HPDE6-E6E7 (cell line): ENCODE measurements around the gene KIAA1210.

Experiments
- DNase-seq: peaks from one replicate; pipeline ENCODE4 v3.0.0; 2011; ENCODE audit warnings: missing footprints; ENCODE audit errors: extremely low spot score

KIAA1210 gene

DNA sequence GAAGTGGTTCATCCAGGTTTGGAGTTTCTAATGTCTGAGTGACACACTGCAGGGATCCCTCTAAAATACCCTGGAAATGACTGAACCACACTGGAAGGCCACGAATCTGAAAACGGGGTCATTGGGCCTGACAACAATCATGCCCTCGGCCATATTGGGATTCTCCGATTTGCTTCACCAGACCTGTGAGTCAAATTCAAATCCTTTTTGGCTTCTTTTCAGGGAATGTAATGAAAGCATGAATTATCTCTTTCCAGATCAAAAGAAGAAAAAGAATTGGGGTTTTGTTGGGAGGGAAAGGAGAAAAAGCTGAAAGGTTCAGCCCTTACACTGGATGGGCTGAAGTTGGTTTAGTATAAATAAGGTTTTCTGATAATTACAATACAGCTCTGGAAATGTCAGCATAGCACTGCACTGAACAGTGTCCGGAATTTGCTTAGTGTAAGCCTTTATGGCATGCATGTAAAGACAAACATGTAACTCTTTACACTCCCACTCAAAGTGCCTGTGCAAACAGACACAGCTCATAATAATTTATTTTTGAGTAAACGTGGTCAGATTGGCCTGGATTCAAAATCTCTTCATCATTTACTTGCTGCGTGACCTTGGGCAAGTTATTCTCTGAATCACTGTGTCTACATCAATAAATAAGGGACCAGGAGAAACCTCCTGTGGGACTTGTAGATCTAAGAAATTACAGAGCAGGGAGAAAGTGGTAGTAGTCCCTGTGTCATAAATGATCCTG, 33.4 kb downstream of the KIAA1210 start:
- DNase-seq, result no peak

DNA sequence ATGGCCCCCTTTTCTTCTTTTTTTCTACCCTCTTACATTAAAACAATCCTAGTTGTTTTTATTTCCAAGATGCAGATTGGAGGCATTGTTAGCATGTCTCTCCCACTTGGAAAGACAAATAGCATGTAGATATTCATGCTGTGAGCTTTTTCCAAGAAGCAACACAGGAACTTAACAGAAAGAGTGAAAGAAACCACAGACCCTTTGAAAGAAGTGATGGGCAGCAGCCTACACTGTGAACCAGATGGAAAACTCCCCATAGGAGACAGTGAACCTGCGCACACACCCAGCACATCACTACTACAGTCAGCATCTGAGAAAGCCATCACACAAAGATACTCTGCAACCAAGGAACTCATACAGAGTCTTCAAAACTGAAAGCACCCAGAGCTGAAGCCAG, 37.0 kb downstream of the KIAA1210 start:
- DNase-seq, result no peak

DNA sequence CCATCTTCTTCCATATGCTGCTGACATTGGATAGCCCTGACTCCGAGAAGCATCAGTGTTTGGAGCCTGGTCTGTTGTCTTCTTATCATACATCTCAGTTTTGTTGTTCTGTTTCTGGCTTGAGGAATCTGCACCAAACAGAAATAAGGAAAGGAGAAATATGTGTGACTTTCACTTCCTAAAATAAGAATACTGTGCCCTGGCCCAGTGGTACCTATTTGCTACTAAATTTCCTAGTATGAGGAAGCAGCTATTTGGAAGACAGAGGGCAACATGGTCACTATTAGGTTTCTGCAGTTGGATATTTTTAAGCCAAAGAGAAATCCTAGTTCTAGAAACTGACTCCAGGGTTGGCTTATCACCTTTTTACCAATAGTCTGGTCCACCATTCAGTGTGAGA, 38.0 kb downstream of the KIAA1210 start:
- DNase-seq, result no peak

DNA sequence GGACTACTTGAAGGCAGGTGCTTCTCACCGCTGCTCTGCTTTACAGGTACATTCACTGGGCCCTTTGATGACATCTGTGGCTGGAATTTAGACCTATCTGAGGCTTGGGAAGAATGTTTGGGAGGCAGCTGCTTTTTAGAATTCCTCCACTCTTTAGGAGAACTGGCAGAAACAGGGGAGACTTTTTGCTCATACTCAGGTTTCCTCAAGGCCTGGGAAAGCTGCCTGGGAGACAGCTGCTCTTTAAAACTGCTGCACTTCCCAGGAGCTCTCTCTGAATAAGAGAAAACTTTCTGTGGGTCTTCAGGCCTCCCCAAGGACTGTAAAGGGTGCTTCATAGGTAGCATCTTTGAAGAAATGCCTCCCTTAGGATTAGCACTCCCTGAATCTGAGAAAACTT, 40.5 kb downstream of the KIAA1210 start:
- no peak for DNase-seq

DNA sequence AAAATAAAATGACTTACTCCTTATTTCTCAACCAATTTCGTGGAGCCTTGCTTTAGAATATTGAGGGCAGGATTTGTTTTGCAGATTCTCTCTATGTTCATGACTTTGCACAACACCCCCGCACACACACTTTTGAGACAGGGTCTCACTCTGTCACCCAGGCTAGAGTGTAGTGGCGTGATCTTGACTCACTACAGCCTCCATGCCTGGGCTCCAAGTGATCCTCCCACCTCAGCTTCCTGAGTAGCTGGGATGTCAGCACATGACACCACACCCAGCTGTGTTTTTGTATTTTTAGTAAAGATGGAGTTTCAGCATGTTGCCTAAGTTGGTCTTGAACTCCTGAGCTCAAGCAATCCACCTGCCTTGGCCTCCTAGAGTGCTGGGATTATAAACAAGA, 42.8 kb downstream of the KIAA1210 start:
- DNase-seq, result no peak

DNA sequence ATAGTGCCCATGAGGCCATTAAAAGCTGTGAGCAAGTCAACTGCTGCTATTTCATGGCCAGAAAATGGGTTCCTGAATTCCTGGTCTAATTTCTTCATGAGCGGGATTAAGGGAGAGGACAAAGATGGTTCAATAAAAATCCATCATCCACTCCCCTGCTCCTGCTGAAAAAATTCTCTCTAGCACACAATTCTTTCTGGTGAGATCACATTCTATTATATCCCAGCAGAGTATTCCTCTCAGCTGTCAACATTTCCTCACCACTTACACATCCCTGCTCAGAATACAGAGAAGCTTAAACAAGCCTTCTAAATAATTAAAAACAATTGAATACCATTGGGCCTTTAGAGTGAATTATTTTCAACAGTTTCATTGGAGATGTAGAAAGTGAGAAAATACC, 45.3 kb downstream of the KIAA1210 start:
- DNase-seq, result no peak

DNA sequence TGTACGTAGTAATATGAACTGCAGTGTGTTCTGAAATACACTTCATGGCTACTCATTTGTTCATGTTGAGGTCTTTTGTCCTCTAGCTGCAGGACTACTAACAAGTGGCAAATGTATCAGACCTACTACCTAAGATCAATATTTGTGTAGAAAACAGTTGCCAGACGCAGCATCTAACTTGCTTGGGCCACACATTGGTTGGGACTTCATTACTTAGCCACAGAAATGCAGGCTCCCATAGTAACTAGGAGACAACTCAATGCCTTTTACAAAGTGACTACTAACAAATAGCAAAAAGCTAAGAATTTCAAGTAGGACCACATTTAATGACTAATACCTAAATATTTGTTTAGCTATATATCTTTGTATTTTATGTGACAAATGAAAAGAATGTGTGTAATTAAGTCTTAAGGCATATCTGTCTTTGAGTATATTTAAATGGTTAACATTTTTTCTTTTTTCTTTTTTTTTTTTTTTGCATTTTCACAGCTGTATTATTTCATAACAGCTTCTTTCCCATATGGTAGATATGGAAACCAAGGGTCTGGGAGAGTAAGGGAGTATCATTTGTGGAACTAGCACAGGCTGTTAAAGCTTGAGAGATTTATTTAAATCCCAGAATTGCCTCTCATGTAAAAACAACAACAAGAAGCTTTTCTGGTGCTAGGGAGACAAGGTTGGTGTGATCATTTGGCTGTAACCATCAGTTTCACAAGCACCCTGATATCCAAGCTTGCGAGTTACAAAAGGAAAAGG, 52.2 kb downstream of the KIAA1210 start:
- no peak for DNase-seq

DNA sequence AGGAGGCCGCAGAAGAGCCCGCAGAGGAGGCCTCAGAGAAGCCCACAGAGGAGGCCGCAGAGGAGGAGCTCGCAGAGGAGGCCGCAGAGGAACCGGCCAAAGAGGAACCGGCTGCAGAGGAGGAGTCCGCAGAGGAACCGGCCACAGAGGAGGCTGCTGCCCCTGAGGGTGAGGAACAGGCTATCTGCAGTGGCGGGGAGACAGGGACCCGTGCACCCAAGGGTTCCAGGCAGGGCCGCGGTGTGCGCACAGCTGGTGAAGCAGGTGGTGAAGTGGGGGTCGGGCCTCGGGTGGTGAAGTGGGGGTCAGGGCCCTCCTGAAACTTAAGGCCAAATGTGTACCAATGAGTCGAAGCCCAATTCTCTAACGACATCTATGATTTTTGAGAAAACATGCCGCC, 53.7 kb downstream of the KIAA1210 start:
- no peak for DNase-seq

DNA sequence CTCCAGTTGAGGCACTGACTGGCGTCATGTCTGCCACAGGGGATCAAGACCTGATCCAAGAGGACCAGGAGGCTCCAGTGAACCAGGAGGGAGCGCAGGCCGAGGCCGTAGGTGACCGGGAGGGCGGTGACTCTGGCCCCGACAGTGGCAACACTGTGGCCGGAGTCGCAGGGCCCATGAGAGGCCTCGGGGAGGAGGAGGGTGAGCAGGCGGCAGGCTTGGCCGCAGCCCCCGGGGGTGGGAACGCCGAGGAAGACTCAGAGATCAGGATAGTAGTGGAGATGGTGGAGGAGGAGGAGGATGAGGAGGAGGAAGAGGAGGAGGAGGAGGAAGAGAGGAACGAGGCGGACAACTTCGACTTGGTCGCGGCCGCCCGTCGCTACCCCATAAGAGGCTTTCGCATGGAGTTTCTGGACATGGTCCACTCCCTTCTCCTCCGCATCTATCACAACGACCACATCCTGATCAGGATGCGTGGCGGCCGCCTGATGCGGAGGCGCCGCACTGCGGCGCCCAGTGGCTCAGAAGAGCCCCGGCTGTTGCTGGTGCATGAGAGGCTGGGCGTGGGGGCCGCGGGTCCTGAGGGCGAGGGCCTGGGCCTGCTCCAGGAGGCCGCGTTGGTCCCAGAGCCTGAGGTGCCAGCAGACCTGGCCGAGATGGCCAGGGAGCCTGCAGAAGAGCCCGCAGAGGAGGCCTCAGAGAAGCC, 54.3 kb downstream of the KIAA1210 start:
- no peak for DNase-seq

DNA sequence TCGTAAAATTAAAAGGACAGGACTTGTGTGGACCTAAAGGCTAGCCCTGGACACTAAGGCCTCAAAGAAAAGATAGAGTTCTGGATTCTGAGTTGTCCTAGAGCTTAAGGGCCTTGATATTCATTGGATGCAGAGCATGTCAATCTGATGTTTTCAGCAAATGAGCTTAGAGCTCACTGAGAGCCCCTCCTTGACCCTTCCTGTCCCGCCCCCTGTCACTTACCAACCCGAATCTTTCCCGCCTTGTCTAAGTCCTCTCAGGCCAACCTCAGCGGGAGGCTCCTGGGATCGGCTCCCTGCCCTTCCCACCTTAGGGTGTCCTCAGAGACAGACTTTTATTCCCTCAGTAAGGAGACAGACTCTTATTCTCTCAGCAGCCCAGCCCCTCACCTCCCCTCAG, 54.9 kb downstream of the KIAA1210 start, which contains the start of gene CT47C1:
TSS of gene CT47C1 (plus strand) at position 250 of the 400 bp plus-strand sequence. CDS start 233 bp downstream, outside the sequence.
- DNase-seq, result no peak

DNA sequence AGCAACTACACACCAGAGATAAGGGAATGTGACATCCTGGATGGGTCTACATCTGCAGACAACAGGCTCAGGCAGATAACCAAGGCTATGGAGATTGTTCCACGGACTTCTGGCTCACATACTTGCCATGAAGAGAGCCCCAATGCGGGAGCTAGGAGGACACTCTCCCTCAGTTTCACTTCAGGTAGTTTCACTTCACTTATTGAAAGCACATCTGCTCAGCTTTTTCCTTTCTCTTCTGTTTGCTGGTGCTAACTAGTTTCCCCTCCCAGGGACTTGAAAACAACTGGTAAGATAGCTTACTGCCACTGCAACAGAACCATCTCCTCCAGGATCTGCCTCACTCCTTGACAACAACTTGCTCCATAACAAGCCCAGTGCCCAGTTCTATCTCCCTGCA, 56.2 kb downstream of the KIAA1210 start:
- DNase-seq, result no peak

DNA sequence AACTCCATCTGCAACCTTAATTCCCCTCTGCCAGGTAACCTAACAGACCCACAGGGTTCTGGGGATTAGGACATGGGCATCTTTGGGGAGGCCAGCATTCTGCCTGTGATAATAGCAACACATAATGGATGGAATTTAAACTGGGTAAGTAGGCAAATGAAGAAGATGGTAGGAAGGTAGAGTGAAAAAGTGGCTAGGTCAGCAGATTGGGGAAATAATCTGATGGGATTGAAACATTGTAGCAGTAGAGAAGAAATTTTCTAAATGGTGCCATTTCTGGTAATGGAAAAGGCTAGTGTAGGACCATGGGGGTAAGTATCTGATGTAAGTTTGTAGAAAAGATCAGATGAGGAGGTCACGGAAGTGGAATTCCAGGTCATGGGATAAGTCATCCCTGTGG, 57.9 kb downstream of the KIAA1210 start:
- DNase-seq, result no peak

DNA sequence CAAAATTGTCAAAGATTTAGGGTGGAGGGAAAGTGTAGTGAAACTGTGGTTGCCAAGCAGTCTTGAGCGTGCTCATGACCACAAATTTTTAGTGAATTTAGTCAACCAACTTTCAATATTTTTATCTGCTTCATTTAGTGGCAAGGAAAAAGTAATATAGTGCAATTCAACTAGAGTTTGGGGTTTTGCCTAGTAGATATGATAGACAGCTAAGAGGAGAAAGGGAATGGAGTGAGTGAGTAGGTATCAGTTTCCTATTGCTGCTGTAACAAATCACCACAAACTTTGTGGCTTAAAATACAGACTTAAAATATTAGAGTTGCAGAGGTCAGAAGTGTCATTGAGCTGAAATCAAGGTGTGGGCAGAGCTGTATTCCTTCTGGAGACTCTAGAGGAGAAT, 58.5 kb downstream of the KIAA1210 start:
- DNase-seq, result no peak

DNA sequence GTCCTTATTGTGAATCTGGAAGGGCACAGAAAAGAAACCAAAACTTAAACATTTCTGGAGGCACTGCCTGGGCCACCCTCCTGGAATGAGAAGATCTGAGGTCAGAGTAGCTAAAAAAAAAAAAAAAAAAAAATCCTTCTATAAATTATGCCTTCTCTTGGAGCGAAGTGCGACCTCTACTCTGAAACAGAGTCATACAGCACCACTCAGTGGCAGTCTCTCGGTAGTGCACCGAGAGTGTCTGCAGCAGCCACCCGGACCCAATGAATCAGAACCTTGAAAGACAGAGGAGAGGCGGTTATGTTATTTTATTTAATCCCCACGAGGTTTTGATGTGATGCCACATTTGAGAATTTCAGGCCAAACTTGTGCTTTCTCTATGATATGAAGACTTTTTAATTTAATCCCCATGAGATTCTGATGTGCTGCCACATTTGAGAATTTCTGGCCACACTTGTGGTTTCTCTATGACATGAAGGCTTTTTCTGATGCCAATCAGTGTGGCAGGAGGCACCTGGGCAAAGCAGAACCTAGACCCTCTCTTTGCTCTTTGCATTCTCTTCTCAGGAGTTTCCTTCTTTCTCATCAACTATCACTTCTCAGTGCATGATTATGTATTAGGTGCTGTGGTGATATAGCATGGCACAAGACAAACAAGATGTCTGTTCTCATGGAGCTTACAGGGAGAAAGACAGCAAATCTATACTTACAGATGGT, 60.4 kb downstream of the KIAA1210 start:
- DNase-seq, result peak; percentile 25

DNA sequence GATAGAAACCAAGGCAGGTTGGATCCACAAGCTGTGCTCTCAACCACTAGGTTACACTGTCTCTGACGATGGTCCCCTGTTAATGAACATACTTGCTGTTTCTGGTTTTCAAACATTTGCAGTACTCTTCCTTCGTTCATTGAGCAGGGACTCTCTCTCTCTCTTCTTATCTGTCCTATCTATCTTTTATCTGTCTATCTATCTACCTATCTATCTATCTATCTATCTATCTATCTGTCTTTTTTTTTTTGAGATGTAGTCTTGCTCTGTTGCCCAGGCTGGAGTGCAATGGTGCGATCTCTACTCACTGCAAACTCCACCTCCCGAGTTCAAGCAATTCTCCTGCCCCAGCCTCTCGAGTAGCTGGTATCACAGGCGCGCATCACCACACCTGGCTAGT, 64.2 kb downstream of the KIAA1210 start:
- DNase-seq, result no peak

DNA sequence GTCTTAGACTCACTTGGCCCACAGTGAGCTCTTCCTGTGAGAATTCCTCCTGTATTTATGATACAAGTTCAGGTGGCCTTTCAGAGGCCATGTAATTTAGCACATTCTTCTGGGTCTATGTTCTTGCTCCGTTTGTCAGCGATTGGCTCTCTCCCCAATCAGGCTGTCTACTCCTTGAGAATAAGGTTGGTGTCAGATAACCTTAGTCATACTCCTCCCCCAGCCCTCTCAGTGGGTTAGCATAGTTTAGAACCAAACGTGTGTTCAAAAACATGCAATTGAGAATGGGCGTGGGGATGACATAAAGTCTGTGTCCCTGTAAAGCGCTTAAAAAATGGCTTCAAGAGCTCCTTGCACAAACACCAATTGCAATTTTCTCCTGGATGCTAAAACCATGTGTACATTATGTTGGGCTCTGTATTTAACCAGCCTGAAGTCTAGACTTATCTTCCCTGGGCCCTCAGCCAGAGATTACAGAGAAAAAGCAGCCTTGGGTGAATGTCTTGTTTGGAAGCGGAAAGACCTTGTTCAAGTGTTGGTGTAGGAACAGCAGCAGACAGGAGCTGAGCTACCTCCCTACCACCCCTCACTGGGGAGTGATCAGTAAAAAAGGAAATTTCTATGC, 64.8 kb downstream of the KIAA1210 start:
- no peak for DNase-seq

DNA sequence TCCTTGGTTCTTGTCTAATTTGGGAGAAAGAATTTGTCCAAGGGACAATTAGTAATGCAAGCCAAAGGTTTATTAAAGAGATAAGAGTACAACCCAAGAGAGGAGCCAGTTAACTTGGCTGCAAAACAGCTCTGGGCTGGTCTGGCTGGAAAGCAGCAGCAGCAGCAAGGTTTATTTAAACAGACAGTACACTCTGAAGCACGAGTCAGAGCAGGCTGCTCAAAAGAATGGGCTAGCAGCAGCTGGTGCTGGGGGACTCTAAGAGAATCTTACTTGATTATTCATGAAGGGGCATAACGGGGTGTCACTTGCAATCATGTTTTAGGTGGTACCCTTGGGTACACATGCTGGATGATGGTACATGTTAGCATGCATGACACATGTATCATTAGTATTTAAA, 71.9 kb downstream of the KIAA1210 start:
- DNase-seq, result no peak

DNA sequence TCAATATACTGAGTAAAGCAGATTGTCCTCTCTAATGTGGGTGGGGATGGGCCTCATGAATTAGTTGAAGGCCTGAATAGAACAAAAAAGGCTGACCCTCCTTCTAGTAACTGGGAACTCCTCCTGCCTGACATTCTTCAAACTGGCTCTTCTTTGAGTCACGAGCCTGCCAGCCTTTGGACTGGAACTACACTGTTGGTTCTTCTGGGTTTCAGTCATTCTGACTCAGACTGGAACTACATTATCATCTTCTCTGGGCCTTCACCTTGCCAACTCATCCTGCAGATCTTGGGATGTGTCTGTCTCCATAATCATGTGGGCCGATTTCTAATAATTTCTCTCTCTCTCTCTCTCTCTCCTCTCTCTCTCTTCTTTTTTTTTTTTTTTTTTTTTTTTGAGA, 81.7 kb downstream of the KIAA1210 start:
- DNase-seq, result no peak

DNA sequence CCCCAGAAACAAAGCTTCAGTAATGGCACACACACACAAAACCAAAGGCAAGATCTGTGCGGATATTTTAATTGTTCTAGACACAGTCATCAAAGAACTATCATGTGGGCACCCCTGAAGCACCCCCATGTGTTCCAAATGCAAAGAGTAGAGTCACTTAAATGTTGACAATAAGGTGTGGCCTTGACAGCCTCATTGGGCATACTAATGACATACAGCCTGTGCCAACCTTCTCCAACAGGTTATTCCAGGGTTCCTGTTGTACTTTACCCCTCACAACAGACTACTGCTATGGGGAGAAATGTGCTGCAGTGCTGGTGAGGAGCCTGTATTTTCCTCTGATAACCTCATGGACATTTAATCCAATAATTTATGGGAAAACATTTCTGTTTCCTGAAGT, 84.6 kb downstream of the KIAA1210 start:
- DNase-seq, result no peak

DNA sequence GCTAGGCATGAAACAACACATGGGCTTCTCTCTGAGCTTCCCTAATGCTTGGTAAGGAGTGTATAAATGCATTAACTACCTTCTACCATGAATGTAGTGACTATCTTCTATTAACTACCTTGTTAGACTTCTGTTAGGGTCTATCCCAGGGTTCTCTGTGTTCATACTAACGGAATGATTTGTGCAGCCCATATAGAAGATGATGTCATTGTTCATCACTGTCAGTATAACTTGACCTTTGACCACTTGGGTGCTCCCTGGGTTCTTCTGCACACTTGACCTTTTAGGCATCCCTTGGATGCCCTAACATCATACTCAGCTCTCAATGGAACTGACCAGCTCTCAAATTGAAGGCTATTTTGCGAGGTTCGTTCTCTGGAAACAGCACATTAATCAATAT, 85.6 kb downstream of the KIAA1210 start:
- no peak for DNase-seq

DNA sequence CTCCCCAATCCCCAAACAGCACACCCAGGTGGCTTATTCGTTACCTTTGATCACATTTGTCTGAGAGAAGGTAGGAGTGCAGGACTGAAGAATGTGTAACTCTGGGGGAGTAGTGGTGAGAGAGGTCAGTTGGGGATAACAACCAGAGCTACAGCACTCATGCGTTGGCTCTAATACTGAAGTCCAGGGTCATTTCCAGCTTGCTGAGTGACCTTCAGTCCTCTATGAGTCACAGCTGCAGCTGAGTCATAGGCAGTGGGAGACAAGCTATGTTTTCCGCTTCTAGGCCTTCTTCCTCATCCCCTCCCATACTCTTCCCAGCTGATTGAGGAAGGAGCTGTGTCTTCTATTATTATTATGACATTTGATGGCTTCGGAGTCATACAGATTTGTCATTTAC, 86.4 kb downstream of the KIAA1210 start:
- peak; percentile 19 for DNase-seq

DNA sequence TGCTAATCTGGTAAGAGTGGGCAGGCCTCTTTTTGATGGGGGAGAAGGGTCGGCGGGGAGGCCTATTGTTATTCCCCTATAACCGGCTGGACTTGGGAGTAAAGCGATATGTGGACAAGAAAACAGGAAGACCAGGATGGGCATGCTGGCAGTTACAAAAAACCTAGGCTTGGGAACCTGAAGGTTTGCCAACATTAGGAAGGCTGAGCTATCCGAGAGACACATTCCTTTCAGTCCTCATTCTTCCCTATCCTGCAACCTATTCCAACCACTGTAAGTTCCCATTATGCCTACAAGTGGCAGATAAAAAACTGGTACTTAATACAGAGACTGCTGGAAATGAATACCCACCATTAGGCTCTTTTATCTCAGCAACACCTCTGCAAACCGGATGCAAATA, 87.2 kb downstream of the KIAA1210 start:
- no peak for DNase-seq
